ENCODE results near the gene ZNF277.
"Not testable (repeated sequence)": the region's sequence is repeated elsewhere in the genome, so short reads cannot be mapped to it uniquely, and the experiment has no call there.

Gene ZNF277

DNA sequence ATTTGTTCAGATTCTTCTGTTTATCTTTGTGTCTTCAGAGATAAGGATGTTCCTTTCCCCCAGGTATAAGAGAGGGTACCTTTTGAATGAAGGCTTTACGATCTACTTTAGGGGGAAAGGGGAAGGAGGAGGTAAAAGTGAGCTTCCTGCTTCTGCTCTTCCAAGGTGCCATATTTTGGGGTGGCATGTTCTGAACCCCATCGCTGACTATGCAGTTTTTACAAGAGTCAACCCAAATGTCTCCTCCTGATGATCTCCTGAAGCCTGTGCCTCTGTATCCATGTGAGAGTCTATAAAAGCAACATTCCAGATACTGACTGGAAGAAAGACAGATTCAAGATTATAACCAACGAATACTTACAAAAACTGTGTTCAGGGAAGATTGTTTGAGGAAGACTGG, 102.5 kb downstream of the ZNF277 start:
- no peaks in the 10 kb centered on the region for H3K9me3 ChIP-seq (ENCODE audit: severe bottlenecking)
- H3K4me1 ChIP-seq (ENCODE audit: insufficient read depth, poor library complexity, severe bottlenecking) = no peaks in the 10 kb centered on the region
- H3K27me3 ChIP-seq (ENCODE audit: insufficient read depth, poor library complexity, severe bottlenecking) = no peaks in the 10 kb centered on the region
- TF ChIP-seq, protein P1, sequence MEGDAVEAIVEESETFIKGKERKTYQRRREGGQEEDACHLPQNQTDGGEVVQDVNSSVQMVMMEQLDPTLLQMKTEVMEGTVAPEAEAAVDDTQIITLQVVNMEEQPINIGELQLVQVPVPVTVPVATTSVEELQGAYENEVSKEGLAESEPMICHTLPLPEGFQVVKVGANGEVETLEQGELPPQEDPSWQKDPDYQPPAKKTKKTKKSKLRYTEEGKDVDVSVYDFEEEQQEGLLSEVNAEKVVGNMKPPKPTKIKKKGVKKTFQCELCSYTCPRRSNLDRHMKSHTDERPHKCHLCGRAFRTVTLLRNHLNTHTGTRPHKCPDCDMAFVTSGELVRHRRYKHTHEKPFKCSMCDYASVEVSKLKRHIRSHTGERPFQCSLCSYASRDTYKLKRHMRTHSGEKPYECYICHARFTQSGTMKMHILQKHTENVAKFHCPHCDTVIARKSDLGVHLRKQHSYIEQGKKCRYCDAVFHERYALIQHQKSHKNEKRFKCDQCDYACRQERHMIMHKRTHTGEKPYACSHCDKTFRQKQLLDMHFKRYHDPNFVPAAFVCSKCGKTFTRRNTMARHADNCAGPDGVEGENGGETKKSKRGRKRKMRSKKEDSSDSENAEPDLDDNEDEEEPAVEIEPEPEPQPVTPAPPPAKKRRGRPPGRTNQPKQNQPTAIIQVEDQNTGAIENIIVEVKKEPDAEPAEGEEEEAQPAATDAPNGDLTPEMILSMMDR (IDR thresholded peaks at IDR 0.05; ENCODE audit: poor library complexity, severe bottlenecking) = no peak
- no peak overlapping the region for H3K4me3 ChIP-seq (ENCODE audit: severe bottlenecking)
- H3K36me3 ChIP-seq (ENCODE audit: low read depth) = no peaks in the 10 kb centered on the region
- no peak overlapping the region for H3K27ac ChIP-seq (ENCODE audit: poor library complexity, severe bottlenecking)
- DNase-seq (ENCODE audit: low spot score) (no peak), ATAC-seq (ENCODE audit: low read depth) (no peak)

DNA sequence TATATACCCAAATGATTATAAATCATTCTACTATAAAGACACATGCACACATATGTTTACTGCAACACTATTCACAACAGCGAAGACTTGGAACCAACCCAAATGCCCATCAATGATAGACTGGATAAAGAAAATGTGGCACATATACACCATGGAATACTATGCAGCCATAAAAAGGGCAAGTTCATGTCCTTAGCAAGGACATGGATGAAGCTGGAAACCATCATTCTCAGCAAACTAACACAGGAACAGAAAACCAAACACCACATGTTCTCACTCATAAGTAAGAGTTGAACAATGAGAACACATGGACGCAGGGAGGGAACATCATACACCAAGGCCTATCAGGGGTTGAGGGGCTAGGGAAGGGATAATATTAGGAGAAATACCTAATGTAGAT, 110.3 kb downstream of the ZNF277 start:
- peaks cover 17% of the 10 kb centered on the region for H3K36me3 ChIP-seq (ENCODE audit: low read depth)
- H3K9me3 ChIP-seq (ENCODE audit: severe bottlenecking); H3K4me1 ChIP-seq (ENCODE audit: insufficient read depth, poor library complexity, severe bottlenecking); DNase-seq (ENCODE audit: low spot score); H3K27me3 ChIP-seq (ENCODE audit: insufficient read depth, poor library complexity, severe bottlenecking); H3K4me3 ChIP-seq (ENCODE audit: severe bottlenecking); H3K27ac ChIP-seq (ENCODE audit: poor library complexity, severe bottlenecking); ATAC-seq (ENCODE audit: low read depth): not testable (repeated sequence)

DNA sequence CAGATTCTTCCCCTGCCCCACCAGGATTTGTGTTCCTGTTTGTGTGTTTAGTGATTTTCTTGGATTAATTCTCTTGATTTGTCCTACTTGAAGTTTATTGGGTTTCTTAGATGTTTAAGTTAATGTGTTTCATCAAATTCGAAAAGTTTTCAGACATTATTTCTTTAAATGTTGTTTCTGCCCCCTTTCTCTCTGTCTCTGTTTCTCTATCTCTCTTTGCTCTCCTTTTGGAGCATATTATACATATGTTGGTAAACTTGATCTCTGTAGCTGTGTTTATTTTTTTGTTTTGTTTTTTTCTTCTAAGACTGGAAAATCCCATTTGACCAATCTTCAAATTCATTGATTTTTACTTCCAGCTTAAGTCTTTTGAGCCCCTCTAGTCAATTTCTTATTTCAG, 115.6 kb downstream of the ZNF277 start:
- Histone ChIP-seq H3K27me3 (ENCODE audit: insufficient read depth, poor library complexity, severe bottlenecking) (no peaks in the 10 kb centered on the region), H3K9me3 (ENCODE audit: severe bottlenecking) (no peaks in the 10 kb centered on the region), H3K27ac (ENCODE audit: poor library complexity, severe bottlenecking) (no peak overlapping the region), H3K4me1 (ENCODE audit: insufficient read depth, poor library complexity, severe bottlenecking) (no peaks in the 10 kb centered on the region), H3K36me3 (ENCODE audit: low read depth) (peaks cover 24% of the 10 kb centered on the region), H3K4me3 (ENCODE audit: severe bottlenecking) (no peak overlapping the region)
- TF ChIP-seq, protein P1 (IDR thresholded peaks at IDR 0.05; ENCODE audit: poor library complexity, severe bottlenecking) = no peak
- DNase-seq (ENCODE audit: low spot score) (no peak), ATAC-seq (ENCODE audit: low read depth) (no peak)

DNA sequence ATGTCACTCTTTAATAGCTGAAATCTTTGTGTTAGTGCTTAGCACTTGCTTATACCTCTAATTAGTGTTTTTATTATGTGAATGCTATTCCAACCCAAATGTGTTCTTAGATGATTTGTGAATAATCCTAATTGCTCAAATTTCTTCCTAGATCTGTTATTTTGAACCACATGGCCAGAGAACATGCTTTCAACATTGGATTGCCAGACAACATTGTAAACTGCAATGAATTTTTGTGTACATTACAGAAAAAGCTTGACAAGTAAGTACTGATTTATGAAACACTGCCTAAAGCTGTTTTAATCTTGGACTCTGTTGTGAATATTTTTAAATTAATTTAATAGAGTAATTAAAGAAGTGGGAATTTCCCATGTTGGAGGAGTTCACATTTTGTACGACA, 121.1 kb downstream of the ZNF277 start:
- Histone ChIP-seq H3K4me1 (ENCODE audit: insufficient read depth, poor library complexity, severe bottlenecking) (no peaks in the 10 kb centered on the region), H3K9me3 (ENCODE audit: severe bottlenecking) (no peaks in the 10 kb centered on the region), H3K4me3 (ENCODE audit: severe bottlenecking) (no peak overlapping the region), H3K36me3 (ENCODE audit: low read depth) (peaks cover 12% of the 10 kb centered on the region), H3K27me3 (ENCODE audit: insufficient read depth, poor library complexity, severe bottlenecking) (no peaks in the 10 kb centered on the region), H3K27ac (ENCODE audit: poor library complexity, severe bottlenecking) (no peak overlapping the region)
- no peak for ATAC-seq (ENCODE audit: low read depth)
- TF ChIP-seq, protein P1 (IDR thresholded peaks at IDR 0.05; ENCODE audit: poor library complexity, severe bottlenecking) = no peak
- DNase-seq (ENCODE audit: low spot score) = no peak

DNA sequence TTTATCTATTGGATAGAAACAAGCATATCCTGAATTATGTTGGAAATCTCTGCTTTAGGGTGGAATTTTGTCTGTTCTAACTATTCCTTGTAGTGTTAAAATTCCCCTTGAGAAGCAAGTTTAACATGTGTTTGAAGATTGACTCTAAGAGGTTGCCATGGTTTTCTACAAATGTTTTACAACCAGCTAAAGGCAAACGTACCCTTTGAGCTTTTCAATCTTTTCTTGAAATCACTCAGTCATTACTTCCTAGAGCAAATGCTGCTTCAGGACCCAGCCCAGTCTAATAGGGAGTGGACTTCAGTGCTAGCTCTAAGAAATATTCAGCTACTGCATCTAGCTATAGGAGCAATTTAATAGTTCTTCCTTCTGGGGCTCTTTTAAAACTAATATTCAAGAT, 125.0 kb downstream of the ZNF277 start:
- no peaks in the 10 kb centered on the region for H3K27me3 ChIP-seq (ENCODE audit: insufficient read depth, poor library complexity, severe bottlenecking)
- H3K9me3 ChIP-seq (ENCODE audit: severe bottlenecking) = no peaks in the 10 kb centered on the region
- ATAC-seq (ENCODE audit: low read depth) = no peak
- H3K4me1 ChIP-seq (ENCODE audit: insufficient read depth, poor library complexity, severe bottlenecking) = no peaks in the 10 kb centered on the region
- H3K36me3 ChIP-seq (ENCODE audit: low read depth) = peaks cover 23% of the 10 kb centered on the region
- no peak overlapping the region for H3K4me3 ChIP-seq (ENCODE audit: severe bottlenecking)
- TF ChIP-seq, protein P1 (IDR thresholded peaks at IDR 0.05; ENCODE audit: poor library complexity, severe bottlenecking) = no peak
- no peak for DNase-seq (ENCODE audit: low spot score)
- no peak overlapping the region for H3K27ac ChIP-seq (ENCODE audit: poor library complexity, severe bottlenecking)
